Calu3 (cell line): ENCODE results near the gene SP6. TPM values are rescaled to one million over a fixed set of nuclear protein-coding genes. Genes with fewer than 3 reads are reported as not detected.
A peak's percentile ranks its signal among the peaks of the same experiment; 100 is the strongest.

Source experiments
- BruUV-seq: library from RNA; stranded (reverse); fragments of 400-500 nt; replicated peaks from 2 replicates; lab custom pipeline; 2021; lab: Mats Ljungman, UMichigan
- CTCF ChIA-PET: fragments of 300-600 bp; sonication (Branson Sonifier 250); formaldehyde crosslinking; loops from one replicate; lab custom pipeline; 2022; ENCODE audit warnings: antibody characterized with exemption; lab: Charles Lee
- DNase-seq: peaks from one replicate; pipeline ENCODE4 v3.0.0; 2022
- H3K27ac Mint-ChIP-seq: one replicate; pipeline ENCODE4 v1.8.0; 2022; ENCODE audit warnings: mixed read lengths; ENCODE audit not compliant: unreplicated experiment
- H3K27me3 Mint-ChIP-seq: one replicate; pipeline ENCODE4 v1.8.0; 2022; ENCODE audit warnings: mixed read lengths; ENCODE audit not compliant: unreplicated experiment
- H3K36me3 Mint-ChIP-seq: one replicate; pipeline ENCODE4 v1.8.0; 2022; ENCODE audit warnings: mild to moderate bottlenecking, moderate library complexity, mixed read lengths; ENCODE audit not compliant: insufficient read depth, unreplicated experiment
- H3K4me1 Mint-ChIP-seq: one replicate; pipeline ENCODE4 v1.8.0; 2022; ENCODE audit warnings: mild to moderate bottlenecking, low read depth, mixed read lengths; ENCODE audit not compliant: unreplicated experiment
- H3K4me3 Mint-ChIP-seq: one replicate; pipeline ENCODE4 v1.8.0; 2022; ENCODE audit warnings: mild to moderate bottlenecking, low read depth, moderate library complexity, mixed read lengths; ENCODE audit not compliant: unreplicated experiment
- H3K9me3 Mint-ChIP-seq: one replicate; pipeline ENCODE4 v1.8.0; 2022; ENCODE audit warnings: low read depth, mixed read lengths; ENCODE audit not compliant: unreplicated experiment
- CTCF ChIP-seq: fragments of 200-600 bp; IDR thresholded peaks from one replicate; pipeline ENCODE4 v1.8.0; 2022; ENCODE audit warnings: antibody characterized with exemption; ENCODE audit not compliant: unreplicated experiment
- intact Hi-C: fragments of 100-400 bp; cut with micrococcal nuclease; formaldehyde crosslinking; loops from one replicate; pipeline ENCODE4 v1.10.0; 2022; ENCODE audit not compliant: unreplicated experiment
- total RNA-seq: library from RNA; stranded (reverse); gene quantifications from 2 replicates; pipeline ENCODE4 v1.2.3, GENCODE V29; 2022

The SP6 gene
- total RNA-seq, 1 experiment from 2014 or later: 1.1 TPM

GRCh38 chr17:47821424-47822391 is 29.3 kb downstream of the SP6 start, which contains the start of gene OSBPL7:
OSBPL7 (minus strand) TSS chr17:47821794; CDS start chr17:47820278, 1,516 bp downstream.
- peaks cover 72% of the 10 kb centered on the region for H3K36me3 Mint-ChIP-seq
- no peaks in the 10 kb centered on the region for H3K9me3 Mint-ChIP-seq
- CTCF ChIA-PET: interaction anchor here (0.5 to 1.0 kb wide), 7 partner anchors 10 to 149 kb away, joined by 3 to 6 read pairs (median 3); partner anchors contain the start of genes CDK5RAP3, LRRC46, MRPL10 and SCRN2
- peak; percentile 92 for DNase-seq
- no TSS peak for BruUV-seq
- H3K4me1 Mint-ChIP-seq: peaks cover 20% of the 10 kb centered on the region
- H3K27ac Mint-ChIP-seq: peak within 1 kb of the TSS; percentile 89
- TF ChIP-seq CTCF: no peak
- intact Hi-C loops: no loop called here
- H3K27me3 Mint-ChIP-seq: no peaks in the 10 kb centered on the region
- H3K4me3 Mint-ChIP-seq: peak within 1 kb of the TSS; percentile 98

GRCh38 chr17:47821031-47821423 is 29.9 kb downstream of the SP6 start:
- DNase-seq: peak; percentile 40
- Mint-ChIP-seq H3K27ac (peak overlapping the region; percentile 89), H3K9me3 (no peaks in the 10 kb centered on the region), H3K36me3 (peaks cover 71% of the 10 kb centered on the region), H3K4me3 (peak overlapping the region; percentile 98), H3K4me1 (peaks cover 20% of the 10 kb centered on the region), H3K27me3 (no peaks in the 10 kb centered on the region)
- BruUV-seq: TSS peak; percentile 54
- CTCF ChIA-PET: interaction anchor here (0.5 to 1.0 kb wide), 6 partner anchors 10 to 150 kb away, joined by 3 to 6 read pairs (median 3); partner anchors contain the start of genes CDK5RAP3, LRRC46 and MRPL10
- intact Hi-C loops: no loop called here
- TF ChIP-seq CTCF: no peak

- intact Hi-C loops: no loop called here
- no peak for TF ChIP-seq CTCF
- H3K27ac Mint-ChIP-seq: peak overlapping the region; percentile 89
Observed at GRCh38 chr17:47820033-47820789, 30.8 kb downstream of the SP6 start.

GRCh38 chr17:47819475-47819874 is 31.5 kb downstream of the SP6 start:
- intact Hi-C loops: no loop called here
- H3K36me3 Mint-ChIP-seq: peaks cover 55% of the 10 kb centered on the region
- H3K9me3 Mint-ChIP-seq: no peaks in the 10 kb centered on the region
- no peak for TF ChIP-seq CTCF
- H3K4me3 Mint-ChIP-seq: peak overlapping the region; percentile 98
- DNase-seq: no peak
- no peaks in the 10 kb centered on the region for H3K27me3 Mint-ChIP-seq
- H3K4me1 Mint-ChIP-seq: peaks cover 20% of the 10 kb centered on the region
- BruUV-seq: no TSS peak
- no peak overlapping the region for H3K27ac Mint-ChIP-seq
- CTCF ChIA-PET: interaction anchor here (0.6 kb wide), 1 partner anchor 420 kb away, joined by 3 read pairs; no protein-coding TSS in a partner anchor

More at GRCh38 chr17:47820033-47820789, 30.8 kb downstream of the SP6 start:
- peak overlapping the region; percentile 98 for H3K4me3 Mint-ChIP-seq
- no TSS peak for BruUV-seq
- H3K4me1 Mint-ChIP-seq: peaks cover 20% of the 10 kb centered on the region
- CTCF ChIA-PET: interaction anchor here (0.6 kb wide), 1 partner anchor 420 kb away, joined by 3 read pairs; no protein-coding TSS in a partner anchor
- no peaks in the 10 kb centered on the region for H3K27me3 Mint-ChIP-seq
- H3K36me3 Mint-ChIP-seq: peaks cover 63% of the 10 kb centered on the region
- H3K9me3 Mint-ChIP-seq: no peaks in the 10 kb centered on the region
- peak; percentile 70 for DNase-seq
